Esophagus squamous epithelium (tissue), 5 donors: ENCODE measurements around the gene CCNT1. TPM values are rescaled to one million over a fixed set of nuclear protein-coding genes. Genes with fewer than 3 reads are reported as not detected.

Experiments
- DNase-seq: peaks from one replicate; lab custom pipeline; 2025; lab: John Stamatoyannopoulos, UW
- H3K27ac ChIP-seq, 4 donors: fragments of 200-600 bp; sonication (generic); one replicate each; pipeline ENCODE4 v1.5.1; 2016 to 2019; ENCODE audit warnings: mild to moderate bottlenecking in 1 of 4
- H3K27me3 ChIP-seq, 4 donors: fragments of 200-600 bp; sonication (generic); 1 replicate in 3 of 4; 2 replicates in 1 of 4; pipeline versions ENCODE4 v1.5.1 to v1.6.0; 2017 to 2021; ENCODE audit warnings: antibody characterized with exemption in 1 of 4
- H3K36me3 ChIP-seq, 3 donors: fragments of 200-600 bp; sonication (generic); one replicate each; pipeline ENCODE4 v1.5.1; 2016 to 2019
- H3K4me1 ChIP-seq, 3 donors: fragments of 200-600 bp; sonication (generic); one replicate each; pipeline ENCODE4 v1.5.1; 2017 to 2019
- H3K4me3 ChIP-seq, 4 donors: fragments of 200-600 bp; sonication (generic); 1 replicate in 3 of 4; 2 replicates in 1 of 4; pipeline ENCODE4 v1.5.1; 2016 to 2019; ENCODE audit warnings: mild to moderate bottlenecking in 2 of 4, moderate library complexity in 1 of 4
- H3K9me3 ChIP-seq, 3 donors: fragments of 200-600 bp; sonication (generic); one replicate each; pipeline ENCODE4 v1.5.1; 2016 to 2019
- CTCF ChIP-seq, 6 experiments: fragments of 450-650 bp in 4 of 6; fragments of 200-600 bp in 2 of 6; sonication (generic) in 2 of 6; IDR thresholded peaks; one replicate each; pipeline ENCODE4 v1.5.1; 2016 to 2019; ENCODE audit warnings: antibody characterized with exemption in 6 of 6, mild to moderate bottlenecking in 4 of 6, moderate library complexity in 4 of 6
- POLR2A ChIP-seq, 4 donors: fragments of 450-650 bp; IDR thresholded peaks; one replicate each; pipeline ENCODE4 v1.6.1; 2017; ENCODE audit warnings: antibody characterized with exemption in 4 of 4, mild to moderate bottlenecking in 4 of 4, moderate library complexity in 3 of 4
- WGBS, 2 donors: methylation state at CpG; one replicate each; pipeline ENCODE4 v1.1.5; 2018; 5-methylcytosine and 5-hydroxymethylcytosine counted together
- intact Hi-C: fragments of 100-400 bp; cut with DNase I; formaldehyde crosslinking; loops from one replicate; pipeline ENCODE4 v1.15.0; 2022
- total RNA-seq, 4 donors: library from RNA; depleted of rRNA; stranded (reverse); fragments of >200 nt; gene quantifications; one replicate each; pipeline ENCODE4 v1.1.0, GENCODE V29; 2016
- donor health status: DM: yes; HTN: yes; CAD: no.

Gene CCNT1
- 10 to 100 TPM; 16.2 to 23.3 (median 18.5) TPM for total RNA-seq

GRCh38 chr12:48716493-48717251 lies at the start of gene CCNT1:
TSS of gene CCNT1 (minus strand) at chr12:48716707. CDS start at chr12:48716675, 32 bp downstream.
- peak in 2 of 4 donors; percentile 72 to 78 for TF ChIP-seq POLR2A (IDR thresholded peaks at IDR 0.05)
- TF ChIP-seq CTCF (IDR thresholded peaks at IDR 0.05), result peak in 3 of 6 experiments; percentile 25 to 53 (median 45)
- intact Hi-C loops, result no loop called here

GRCh38 chr12:48765753-48766162 lies 49.3 kb upstream of the CCNT1 start:
- 58 to 60% methylated on average over 3 to 5 of the region's 5 CpGs for WGBS, 2 donors
- Histone ChIP-seq H3K4me1 (peaks cover 0 to 40% (median 0%) of the 10 kb centered on the region in 3 donors), H3K4me3 (no peak overlapping the region), H3K27ac (peak overlapping the region in 1 of 4 donors; percentile 42), H3K36me3 (peaks cover 2 to 62% (median 12%) of the 10 kb centered on the region in 3 donors), H3K27me3 (no peaks in the 10 kb centered on the region), H3K9me3 (no peaks in the 10 kb centered on the region)
- no peak for DNase-seq
- intact Hi-C loops, result no loop called here
- TF ChIP-seq POLR2A (IDR thresholded peaks at IDR 0.05), result no peak
- TF ChIP-seq CTCF (IDR thresholded peaks at IDR 0.05), result no peak

More at GRCh38 chr12:48716493-48717251, at the start of gene CCNT1:
- peaks cover 0 to 32% (median 2%) of the 10 kb centered on the region in 3 donors for H3K36me3 ChIP-seq
- peaks cover 0 to 19% (median 8%) of the 10 kb centered on the region in 3 donors for H3K9me3 ChIP-seq
- WGBS, 2 donors, result 0% methylated on average over 20 to 37 of the region's 61 CpGs
- H3K4me1 ChIP-seq, result peaks cover 8 to 51% (median 25%) of the 10 kb centered on the region in 3 donors
- peak; percentile 95 for DNase-seq
- no peaks in the 10 kb centered on the region for H3K27me3 ChIP-seq
- peak within 1 kb of the TSS; percentile 88 to 99 (median 96) for H3K27ac ChIP-seq
- H3K4me3 ChIP-seq, result peak within 1 kb of the TSS; percentile 41 to 93 (median 86)

GRCh38 chr12:48764521-48764920 lies 48.0 kb upstream of the CCNT1 start:
- Histone ChIP-seq H3K4me3 (no peak overlapping the region), H3K36me3 (peaks cover 0 to 50% (median 7%) of the 10 kb centered on the region in 3 donors), H3K27ac (peak overlapping the region in 1 of 4 donors; percentile 1), H3K4me1 (peaks cover 0 to 40% (median 0%) of the 10 kb centered on the region in 3 donors), H3K9me3 (no peaks in the 10 kb centered on the region), H3K27me3 (no peaks in the 10 kb centered on the region)
- TF ChIP-seq CTCF (IDR thresholded peaks at IDR 0.05), result no peak
- no peak for TF ChIP-seq POLR2A (IDR thresholded peaks at IDR 0.05)
- intact Hi-C loops, result no loop called here
- 50 to 80% methylated on average over 1 to 2 of the region's 2 CpGs for WGBS, 2 donors
- DNase-seq, result no peak

GRCh38 chr12:48758737-48759136 lies 42.2 kb upstream of the CCNT1 start:
- Histone ChIP-seq H3K9me3 (no peaks in the 10 kb centered on the region), H3K4me1 (peaks cover 0 to 3% (median 0%) of the 10 kb centered on the region in 3 donors), H3K4me3 (no peak overlapping the region), H3K36me3 (no peaks in the 10 kb centered on the region), H3K27ac (no peak overlapping the region), H3K27me3 (no peaks in the 10 kb centered on the region)
- TF ChIP-seq POLR2A (IDR thresholded peaks at IDR 0.05) (no peak), CTCF (IDR thresholded peaks at IDR 0.05) (no peak)
- no peak for DNase-seq
- intact Hi-C loops, result no loop called here

- DNase-seq, result no peak
- intact Hi-C loops, result no loop called here
- peaks cover 0 to 5% (median 0%) of the 10 kb centered on the region in 3 donors for H3K4me1 ChIP-seq
- no peaks in the 10 kb centered on the region for H3K36me3 ChIP-seq
- H3K27me3 ChIP-seq, result no peaks in the 10 kb centered on the region
- TF ChIP-seq POLR2A (IDR thresholded peaks at IDR 0.05) (no peak), CTCF (IDR thresholded peaks at IDR 0.05) (no peak)
- H3K9me3 ChIP-seq, result no peaks in the 10 kb centered on the region
- H3K4me3 ChIP-seq, result no peak overlapping the region
- WGBS, 2 donors, result 75 to 77% methylated on average over 4 of the region's 4 CpGs
- no peak overlapping the region for H3K27ac ChIP-seq
These were observed 41.7 kb upstream of the CCNT1 start for GRCh38 chr12:48758186-48758585.
